Measurements from ENCODE around the gene GRIP1.

Gene GRIP1

GRCh38 chr12:66638666-66639065 lies 40.2 kb downstream of the GRIP1 start:
- TF ChIP-seq, protein P1, sequence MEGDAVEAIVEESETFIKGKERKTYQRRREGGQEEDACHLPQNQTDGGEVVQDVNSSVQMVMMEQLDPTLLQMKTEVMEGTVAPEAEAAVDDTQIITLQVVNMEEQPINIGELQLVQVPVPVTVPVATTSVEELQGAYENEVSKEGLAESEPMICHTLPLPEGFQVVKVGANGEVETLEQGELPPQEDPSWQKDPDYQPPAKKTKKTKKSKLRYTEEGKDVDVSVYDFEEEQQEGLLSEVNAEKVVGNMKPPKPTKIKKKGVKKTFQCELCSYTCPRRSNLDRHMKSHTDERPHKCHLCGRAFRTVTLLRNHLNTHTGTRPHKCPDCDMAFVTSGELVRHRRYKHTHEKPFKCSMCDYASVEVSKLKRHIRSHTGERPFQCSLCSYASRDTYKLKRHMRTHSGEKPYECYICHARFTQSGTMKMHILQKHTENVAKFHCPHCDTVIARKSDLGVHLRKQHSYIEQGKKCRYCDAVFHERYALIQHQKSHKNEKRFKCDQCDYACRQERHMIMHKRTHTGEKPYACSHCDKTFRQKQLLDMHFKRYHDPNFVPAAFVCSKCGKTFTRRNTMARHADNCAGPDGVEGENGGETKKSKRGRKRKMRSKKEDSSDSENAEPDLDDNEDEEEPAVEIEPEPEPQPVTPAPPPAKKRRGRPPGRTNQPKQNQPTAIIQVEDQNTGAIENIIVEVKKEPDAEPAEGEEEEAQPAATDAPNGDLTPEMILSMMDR (IDR thresholded peaks at IDR 0.05) = no peak

DNA sequence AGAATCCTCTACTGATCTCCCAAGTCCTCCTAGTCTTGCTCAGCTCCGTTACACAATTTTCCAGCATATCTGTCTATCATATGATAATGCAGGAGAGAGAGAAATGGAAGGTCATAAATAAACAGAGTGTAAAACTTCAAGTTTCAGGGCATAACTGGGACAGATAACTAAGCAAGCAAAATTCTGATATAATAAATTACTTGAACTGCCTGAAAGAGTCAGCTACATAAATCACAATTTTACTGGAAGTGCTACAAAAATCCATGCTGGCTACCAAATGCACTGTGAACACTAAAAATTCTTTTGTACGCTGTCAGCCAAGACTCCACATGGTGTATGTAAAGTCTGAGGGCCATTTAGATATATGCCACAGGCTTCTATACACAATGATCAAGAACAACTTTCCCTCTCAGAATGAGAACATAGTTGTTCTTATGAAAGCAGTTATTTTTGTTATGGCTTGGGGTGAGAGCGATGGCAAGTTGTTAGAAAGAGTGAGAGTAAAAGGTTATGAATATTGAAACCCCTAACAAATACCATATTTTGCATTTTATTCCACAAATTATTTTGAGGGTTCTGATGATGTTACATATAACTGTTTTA lies 41.1 kb downstream of the GRIP1 start:
- TF ChIP-seq, protein P1 (IDR thresholded peaks at IDR 0.05) = no peak

DNA sequence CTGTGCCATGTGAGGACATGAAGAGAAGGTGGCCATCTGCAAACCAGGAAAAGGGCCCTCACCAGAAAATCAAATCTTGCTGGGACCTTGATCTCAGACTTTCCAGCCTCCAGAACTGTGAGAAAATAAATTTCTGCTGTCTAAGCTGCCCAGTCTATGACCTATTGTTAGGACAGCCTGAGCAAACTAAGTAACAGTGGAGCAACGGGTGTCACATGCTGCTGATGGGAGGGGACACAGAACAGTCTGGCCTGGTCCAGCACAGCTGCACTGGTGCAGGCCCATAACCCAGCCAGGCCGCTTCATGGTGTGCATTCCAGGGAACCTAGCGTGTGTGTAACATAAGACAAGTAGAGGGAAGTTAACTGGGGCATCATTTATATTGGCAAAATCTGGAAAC lies 42.1 kb downstream of the GRIP1 start:
- TF ChIP-seq, protein P1 (IDR thresholded peaks at IDR 0.05) = no peak

DNA sequence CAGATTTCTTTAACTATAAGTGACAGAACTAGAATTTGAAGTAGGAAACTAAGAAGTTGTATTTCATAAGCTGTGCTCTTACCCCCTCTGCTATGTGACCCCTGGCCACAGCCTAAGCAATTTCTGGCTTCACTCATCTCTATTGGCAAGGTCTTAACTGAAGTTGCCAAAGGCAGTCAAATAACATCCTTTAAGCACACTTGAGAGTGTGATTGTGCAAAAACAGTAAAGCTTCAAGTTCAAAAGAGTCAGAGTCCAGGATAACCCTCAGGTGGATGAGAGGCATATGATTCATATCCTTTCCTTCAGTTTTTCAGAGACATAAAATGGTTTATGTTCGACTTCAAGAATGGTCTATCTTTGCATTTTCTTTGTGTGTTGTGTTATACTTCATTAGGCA lies 45.2 kb downstream of the GRIP1 start:
- TF ChIP-seq, protein P1 (IDR thresholded peaks at IDR 0.05) = no peak

- TF ChIP-seq, protein P1 (IDR thresholded peaks at IDR 0.05) = no peak
Observed at GRCh38 chr12:66629138-66629870, 49.6 kb downstream of the GRIP1 start.

- TF ChIP-seq, protein P1 (IDR thresholded peaks at IDR 0.05) = no peak
Observed at GRCh38 chr12:66627988-66628317, 50.9 kb downstream of the GRIP1 start.

DNA sequence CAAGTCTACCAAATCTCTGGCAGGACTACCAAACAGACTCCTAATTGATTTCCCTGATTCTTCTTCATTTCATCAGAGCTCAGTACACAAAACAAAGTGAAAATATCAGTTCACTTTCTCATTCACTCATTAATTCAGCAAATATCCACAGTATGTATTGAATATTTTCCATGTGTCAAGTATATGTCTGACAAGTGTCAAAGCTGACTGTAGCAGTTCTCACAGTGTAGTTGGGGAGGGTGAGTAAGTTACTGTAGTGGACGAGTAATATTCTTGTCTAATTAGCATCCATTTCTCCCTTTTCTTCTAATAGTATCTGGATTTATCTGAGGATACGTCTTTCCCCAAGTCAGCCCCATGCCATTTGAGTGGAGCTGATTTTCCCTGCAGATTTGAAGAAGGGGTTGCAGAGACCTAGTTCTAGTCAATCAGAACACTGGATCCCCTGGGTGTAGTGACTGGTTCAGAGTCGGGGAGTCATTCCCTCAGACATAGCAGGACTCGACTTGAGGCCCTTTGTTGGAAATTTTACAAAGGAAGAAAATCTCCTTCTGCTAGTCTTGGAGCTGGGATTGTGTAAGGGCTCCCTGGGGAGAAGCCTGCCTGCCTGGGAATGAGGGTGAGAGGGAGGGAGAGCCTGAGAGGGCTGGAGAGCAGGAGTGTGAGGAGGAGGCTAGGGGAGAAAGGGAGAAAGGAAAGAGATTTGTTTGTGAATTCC lies 51.4 kb downstream of the GRIP1 start:
- TF ChIP-seq, protein P1 (IDR thresholded peaks at IDR 0.05) = no peak

Data from LNCAP (cell line).